GM21390 (cell line): ENCODE measurements around the gene KLK11.
"Not testable (repeated sequence)": the region's sequence is repeated elsewhere in the genome, so short reads cannot be mapped to it uniquely, and the experiment has no call there.

Experiments
- ATAC-seq: cut with Tn5 transposase; IDR thresholded peaks from one replicate; pipeline ENCODE4 v1.9.1; 2021; ENCODE audit not compliant: unreplicated experiment

The KLK11 gene

GRCh38 chr19:51006406-51006805, 20.0 kb downstream of the KLK11 start:
- no peak for ATAC-seq

- no peak for ATAC-seq
Observed at GRCh38 chr19:51005248-51005647, 21.2 kb downstream of the KLK11 start.

DNA sequence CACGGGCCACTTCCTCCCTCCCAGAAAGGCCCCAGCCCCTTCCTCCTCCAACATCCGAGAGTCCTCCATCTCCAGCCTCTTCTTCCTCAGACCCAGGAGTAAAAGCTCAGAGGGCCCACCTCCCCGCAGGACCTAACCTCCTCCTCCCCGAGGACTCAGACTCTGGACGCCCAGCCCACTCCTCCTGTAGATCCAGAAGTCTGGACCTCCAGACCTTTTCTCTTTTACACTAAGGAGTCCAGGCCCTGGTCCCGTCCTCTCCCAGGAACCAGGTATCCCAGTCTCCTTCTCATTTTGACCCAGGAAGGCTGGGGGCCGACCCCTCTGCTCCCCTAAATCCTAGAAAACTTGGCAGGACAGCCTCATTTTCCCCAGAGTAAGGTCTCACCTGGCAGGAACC, 23.1 kb downstream of the KLK11 start:
- no peak for ATAC-seq

- ATAC-seq = no peak
Observed at GRCh38 chr19:51002542-51003311, 23.7 kb downstream of the KLK11 start.

GRCh38 chr19:51002089-51002532, 24.3 kb downstream of the KLK11 start:
- no peak for ATAC-seq

DNA sequence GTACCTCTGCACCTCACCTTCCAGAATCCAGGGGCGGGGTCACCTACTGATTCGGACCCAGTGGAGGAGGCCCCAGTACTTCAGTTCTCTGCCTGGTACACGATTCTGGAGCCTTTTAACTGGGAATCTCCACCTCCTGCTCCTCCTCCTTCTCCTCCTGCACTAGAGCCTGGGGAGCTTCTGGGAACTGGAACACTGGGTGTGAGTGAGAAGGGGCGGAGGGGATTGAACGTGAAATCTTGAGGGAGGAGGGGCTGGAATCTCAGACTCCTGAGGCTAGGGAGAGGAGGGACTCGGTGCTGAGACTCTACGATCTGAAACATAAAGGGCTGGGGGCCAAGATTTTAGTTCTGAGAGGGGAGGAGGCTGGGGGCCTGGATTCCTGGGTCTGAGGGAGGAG, 24.9 kb downstream of the KLK11 start, which contains the start of gene KLK8:
Gene KLK8, minus strand, starts transcription at position 90 of the 400 bp plus-strand sequence. CDS start 437 bp downstream, outside the sequence.
- no peak for ATAC-seq

DNA sequence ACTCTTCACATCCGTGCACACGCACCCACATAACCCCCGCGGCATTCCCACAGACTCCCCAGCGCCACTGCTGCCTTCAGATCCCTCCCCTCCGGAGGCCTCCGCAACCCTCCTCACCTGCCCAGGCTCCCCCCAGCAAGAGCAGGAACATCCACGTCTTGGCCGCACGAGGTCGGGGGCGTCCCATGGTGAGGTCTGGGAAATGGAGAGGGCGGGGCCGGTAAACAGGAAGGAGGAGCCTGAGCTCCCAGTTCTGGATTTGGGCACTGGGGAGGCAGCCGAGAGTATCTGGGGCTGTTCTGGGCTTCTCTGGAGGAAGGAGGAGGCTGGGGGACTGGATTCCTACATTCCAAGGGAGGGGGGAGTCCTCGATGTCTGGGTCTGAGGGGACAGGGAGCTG, 25.4 kb downstream of the KLK11 start:
- ATAC-seq = no peak

GRCh38 chr19:51000426-51000825, 26.0 kb downstream of the KLK11 start:
- ATAC-seq = no peak

DNA sequence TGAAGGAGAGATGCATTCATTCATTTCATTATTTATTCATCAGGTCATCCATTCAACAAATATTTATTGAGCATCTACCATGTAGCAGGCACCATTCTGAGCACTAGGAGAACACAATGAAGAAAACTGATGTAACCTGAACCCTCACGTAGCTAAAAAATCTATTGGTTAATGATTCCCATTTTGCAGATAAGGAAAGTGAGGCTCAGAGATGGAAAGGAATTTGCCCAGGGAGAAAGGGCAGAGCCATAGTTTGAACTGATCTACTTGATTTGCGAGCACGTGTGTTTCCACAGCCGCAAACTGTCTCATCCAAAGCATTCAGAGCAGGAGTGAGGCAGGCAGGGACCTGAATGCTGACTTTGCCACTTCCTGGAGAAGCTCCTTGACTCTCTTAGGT, 27.7 kb downstream of the KLK11 start:
- no peak for ATAC-seq

DNA sequence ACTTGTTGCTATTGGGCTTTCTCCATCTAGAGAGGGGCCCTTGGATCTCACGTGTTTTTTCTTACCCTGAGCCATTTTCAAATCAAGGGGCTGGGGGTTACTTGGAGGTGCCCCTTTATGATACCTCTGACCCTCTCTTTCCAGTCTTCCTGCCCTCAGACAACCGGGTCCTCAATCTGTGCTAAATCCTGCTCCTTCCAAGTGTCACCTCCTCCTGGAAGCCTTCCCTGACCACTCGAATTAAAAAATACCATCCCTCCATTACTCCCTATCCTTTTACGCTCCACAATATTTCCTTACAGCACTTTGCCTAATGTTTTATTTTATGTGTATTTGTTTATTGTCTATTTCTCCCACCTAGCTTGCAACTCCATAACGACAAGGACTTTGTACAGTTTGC, 28.4 kb downstream of the KLK11 start:
- no peak for ATAC-seq

- no peak for ATAC-seq
Observed at GRCh38 chr19:50994129-50994528, 32.3 kb downstream of the KLK11 start.

DNA sequence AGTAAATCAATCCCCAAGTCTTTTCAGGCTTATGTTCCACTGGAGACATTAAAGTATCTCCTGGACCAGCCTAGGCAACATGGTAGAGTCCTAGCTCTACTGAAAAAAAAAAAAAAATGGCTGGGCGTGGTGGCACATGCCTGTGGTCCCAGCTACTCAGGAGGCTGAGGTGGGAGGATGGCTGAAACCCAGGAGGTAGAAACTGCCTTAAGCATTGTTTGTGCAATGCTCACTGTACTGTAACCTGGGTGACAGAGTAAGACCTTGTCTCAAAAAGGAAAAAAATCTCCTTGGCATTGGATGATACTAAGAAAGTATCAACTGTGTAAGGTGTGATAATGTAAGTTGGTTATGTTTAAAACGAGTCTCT, 33.8 kb downstream of the KLK11 start:
- ATAC-seq = no peak

DNA sequence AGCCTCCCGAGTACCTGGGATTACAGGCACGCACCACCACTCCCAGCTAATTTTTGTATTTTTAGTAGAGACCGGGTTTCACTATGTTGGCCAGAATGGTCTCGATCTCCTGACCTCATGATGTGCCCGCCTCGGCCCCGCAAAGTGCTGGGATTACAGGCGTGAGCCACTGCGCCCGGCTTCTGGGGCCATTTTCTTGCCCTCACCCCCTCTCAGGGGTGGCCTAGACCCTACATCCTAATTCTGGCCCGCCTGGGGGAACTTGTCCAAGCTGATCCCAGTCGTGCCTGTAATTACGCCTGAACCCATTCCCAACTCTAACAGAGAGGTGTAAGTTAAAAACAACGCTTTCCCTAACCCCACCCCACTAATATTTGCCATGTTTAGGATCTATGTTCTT, 42.0 kb downstream of the KLK11 start:
- ATAC-seq = not testable (repeated sequence)

DNA sequence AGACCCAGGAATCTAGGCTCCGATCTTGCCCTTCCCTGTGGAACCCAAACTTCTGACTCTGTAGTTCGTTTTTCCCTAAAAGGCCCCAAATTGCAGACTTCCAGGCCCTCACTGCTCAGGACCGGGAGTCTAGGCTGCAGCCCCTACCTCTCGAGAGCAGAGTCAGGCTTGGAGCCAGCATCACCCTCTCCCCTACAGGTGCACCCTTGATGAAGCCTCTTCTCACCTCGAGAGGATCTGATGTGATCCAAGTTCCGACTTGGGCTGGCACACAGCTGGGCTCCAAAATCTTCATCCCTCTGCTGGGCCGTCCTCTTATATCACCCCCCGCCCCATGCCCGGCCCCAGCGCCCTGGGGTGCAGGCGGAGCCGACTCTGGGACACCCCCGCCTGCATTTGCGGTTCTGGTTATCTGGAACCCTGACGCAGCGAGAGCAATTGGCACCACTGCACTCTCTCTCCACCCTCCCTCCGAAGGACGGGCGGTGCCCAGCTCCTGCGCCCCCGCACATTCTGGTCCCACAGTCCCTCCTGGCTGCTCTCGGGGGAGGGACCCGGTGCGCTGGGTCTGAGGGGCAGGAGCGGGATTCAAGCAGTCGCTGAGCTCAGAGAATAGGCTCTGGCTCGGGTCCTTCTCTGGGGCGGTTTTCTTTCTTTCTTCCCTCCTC, 42.7 kb downstream of the KLK11 start, which contains the start of gene KLK7:
Gene KLK7, minus strand, starts transcription at position 293 of the 668 bp plus-strand sequence. CDS start 1,518 bp downstream, outside the sequence.
- no peak for ATAC-seq

DNA sequence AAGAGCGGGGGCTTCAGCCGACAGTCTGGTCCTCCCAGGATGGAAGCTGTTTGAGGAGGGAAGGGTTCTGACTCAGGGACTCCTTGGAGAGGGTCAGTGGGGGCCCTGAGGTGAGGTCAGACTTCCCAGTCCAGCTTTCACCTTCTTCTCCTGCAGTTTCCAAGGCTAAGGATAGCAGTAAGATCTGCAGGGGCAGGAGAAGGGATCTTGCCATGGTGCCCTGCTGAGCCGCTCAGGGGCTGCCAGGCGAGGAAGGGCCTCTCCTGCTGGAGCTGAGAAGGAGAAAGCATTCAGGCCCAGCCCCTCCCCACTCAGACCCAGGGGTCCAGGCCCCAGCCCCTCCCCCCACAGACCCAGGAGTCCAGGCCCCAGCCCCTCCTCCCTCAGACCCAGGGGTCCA, 44.2 kb downstream of the KLK11 start:
- no peak for ATAC-seq

DNA sequence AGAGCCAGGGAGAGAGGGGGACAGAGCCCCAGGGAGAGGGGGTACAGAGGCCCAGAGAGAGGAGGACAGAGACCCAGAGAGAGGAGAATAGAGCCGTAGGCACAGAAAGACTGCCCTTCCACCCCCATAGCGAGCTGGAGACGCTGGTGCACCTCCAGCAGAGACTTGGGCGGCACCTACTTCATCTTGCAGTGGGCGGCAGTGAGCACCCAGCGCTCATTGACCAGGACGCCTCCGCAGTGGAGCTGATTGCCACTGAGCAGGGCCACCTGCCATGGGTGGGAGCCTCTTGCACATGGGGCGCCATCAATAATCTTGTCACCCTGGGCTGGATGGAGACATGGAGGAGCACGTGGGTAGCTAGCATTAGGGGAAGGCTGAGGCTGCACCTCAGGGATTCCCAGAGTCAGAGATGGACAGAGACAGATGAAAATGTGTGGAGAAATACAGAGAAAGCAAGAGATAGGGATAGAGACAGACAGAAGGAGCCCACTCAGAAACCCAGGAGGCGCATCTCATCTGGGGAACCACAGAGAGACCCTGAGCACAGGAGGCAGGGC, 44.7 kb downstream of the KLK11 start:
- ATAC-seq = no peak

DNA sequence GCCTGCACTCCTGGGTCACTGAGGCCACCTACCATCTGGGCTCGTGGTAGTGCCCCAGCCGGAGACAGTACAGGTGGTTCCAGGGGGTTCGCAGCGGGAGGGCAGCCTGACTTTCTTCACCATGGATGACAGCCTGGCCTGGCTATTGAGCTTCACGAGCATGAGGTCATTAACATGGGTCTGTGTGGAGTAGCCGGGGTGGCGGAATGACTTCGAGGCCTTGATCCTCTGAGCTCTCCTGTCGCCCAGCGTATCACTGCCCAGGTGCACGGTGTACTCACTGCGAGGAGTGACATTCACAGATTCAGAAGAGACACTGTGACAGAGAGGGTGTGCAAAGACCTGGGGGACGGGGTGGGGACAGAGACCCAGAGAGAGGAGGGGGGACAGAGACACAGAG, 46.2 kb downstream of the KLK11 start:
- no peak for ATAC-seq

- ATAC-seq = no peak
Observed at GRCh38 chr19:50979758-50980157, 46.7 kb downstream of the KLK11 start.

GRCh38 chr19:50978772-50979390, 47.5 kb downstream of the KLK11 start:
- ATAC-seq = no peak

- ATAC-seq = no peak
Observed at GRCh38 chr19:50977626-50978025, 48.8 kb downstream of the KLK11 start.

- no peak for ATAC-seq
Observed at GRCh38 chr19:50975766-50976165, 50.6 kb downstream of the KLK11 start.
